ENCODE measurements around the gene FBXL16. TPM values are rescaled to one million over a fixed set of nuclear protein-coding genes. Genes with fewer than 3 reads are reported as not detected.
A peak's percentile ranks its signal among the peaks of the same experiment; 100 is the strongest.

The FBXL16 gene
- total and polyA plus RNA-seq, 2 donors (not counting 1 experiment from before 2014, with no cell fraction given), result 0.07 TPM; not detected in 1

DNA sequence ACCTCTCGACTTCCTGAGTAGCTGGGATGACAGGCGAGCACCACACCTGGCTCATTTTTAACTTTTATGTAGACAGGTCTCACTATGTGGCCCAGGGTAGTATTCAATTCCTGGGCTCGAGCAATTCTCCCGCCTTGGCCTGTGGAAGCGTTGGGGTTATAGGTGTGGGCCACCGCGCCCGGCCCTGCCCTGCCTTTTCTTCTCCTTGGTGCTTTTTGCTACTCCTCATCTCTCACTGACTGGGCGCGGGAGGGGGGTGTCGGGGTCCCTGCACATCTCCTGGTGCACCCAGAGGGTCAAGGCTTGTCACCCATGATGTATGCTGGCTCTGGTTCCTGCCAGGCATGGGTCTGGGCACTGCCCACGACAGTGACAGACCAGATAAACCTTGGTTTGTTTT is 61.0 kb downstream of the FBXL16 start:
- no peak for DNase-seq (ENCODE audit: low read depth in 2 of 2)
- Histone ChIP-seq H3K36me3 (ENCODE audit: control insufficient read depth, insufficient read depth, low read length) (no peaks in the 10 kb centered on the region), H3K27me3 (ENCODE audit: control insufficient read depth, insufficient read depth, low read length) (no peaks in the 10 kb centered on the region), H3K27ac (ENCODE audit: insufficient read depth, low read length) (no peak overlapping the region), H3K4me1 (ENCODE audit: control insufficient read depth, extremely low read depth, insufficient read depth, low read length) (peaks cover 10% of the 10 kb centered on the region), H3K9ac (ENCODE audit: insufficient read depth, low read length) (no peak overlapping the region), H3K4me2 (ENCODE audit: extremely low read depth, insufficient read depth, low read length) (no peak overlapping the region), H3K79me2 (ENCODE audit: control insufficient read depth, insufficient read depth, low read length) (peaks cover 6% of the 10 kb centered on the region), H3K9me3 (ENCODE audit: control insufficient read depth, insufficient read depth, low read depth, low read length) (no peaks in the 10 kb centered on the region), H3K4me3 (replicated peaks in 1 of 4; ENCODE audit: control extremely low read depth in 1 of 4, insufficient read depth in 1 of 4, low read depth in 3 of 4, low read length in 4 of 4) (no peak overlapping the region), H2AFZ (ENCODE audit: low read length) (no peak overlapping the region), H4K20me1 (ENCODE audit: control insufficient read depth, extremely low read depth, insufficient read depth, low read length) (no peaks in the 10 kb centered on the region)
- TF ChIP-seq EZH2 (IDR thresholded peaks at IDR 0.05; ENCODE audit: low read length, missing control alignments), result no peak
- TF ChIP-seq, protein P1, sequence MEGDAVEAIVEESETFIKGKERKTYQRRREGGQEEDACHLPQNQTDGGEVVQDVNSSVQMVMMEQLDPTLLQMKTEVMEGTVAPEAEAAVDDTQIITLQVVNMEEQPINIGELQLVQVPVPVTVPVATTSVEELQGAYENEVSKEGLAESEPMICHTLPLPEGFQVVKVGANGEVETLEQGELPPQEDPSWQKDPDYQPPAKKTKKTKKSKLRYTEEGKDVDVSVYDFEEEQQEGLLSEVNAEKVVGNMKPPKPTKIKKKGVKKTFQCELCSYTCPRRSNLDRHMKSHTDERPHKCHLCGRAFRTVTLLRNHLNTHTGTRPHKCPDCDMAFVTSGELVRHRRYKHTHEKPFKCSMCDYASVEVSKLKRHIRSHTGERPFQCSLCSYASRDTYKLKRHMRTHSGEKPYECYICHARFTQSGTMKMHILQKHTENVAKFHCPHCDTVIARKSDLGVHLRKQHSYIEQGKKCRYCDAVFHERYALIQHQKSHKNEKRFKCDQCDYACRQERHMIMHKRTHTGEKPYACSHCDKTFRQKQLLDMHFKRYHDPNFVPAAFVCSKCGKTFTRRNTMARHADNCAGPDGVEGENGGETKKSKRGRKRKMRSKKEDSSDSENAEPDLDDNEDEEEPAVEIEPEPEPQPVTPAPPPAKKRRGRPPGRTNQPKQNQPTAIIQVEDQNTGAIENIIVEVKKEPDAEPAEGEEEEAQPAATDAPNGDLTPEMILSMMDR (conservative IDR thresholded peaks at IDR 0.05 in 1 of 2, IDR thresholded peaks at IDR 0.05 in 1 of 2; ENCODE audit: low read depth in 1 of 2, low read length in 2 of 2), result no peak

DNA sequence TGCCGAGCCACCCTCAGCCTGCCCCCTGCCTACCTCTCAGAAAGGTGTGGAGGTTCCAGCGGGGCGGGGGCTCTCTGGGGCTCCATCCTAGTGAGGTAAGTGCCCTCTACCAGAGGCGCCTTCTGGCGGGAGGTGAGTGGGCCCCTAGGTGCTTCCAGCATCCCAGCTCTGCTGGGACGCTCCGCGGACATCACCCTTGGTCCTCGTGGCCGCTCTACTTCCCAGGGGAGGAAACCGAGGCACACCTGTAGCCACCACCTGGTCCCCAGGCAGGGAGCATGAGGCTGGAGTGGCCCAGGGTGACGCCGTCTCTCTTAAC is 62.6 kb downstream of the FBXL16 start:
- Histone ChIP-seq H3K36me3 (ENCODE audit: control insufficient read depth, insufficient read depth, low read length) (no peaks in the 10 kb centered on the region), H3K4me3 (replicated peaks in 1 of 4; ENCODE audit: control extremely low read depth in 1 of 4, insufficient read depth in 1 of 4, low read depth in 3 of 4, low read length in 4 of 4) (peak overlapping the region in 2 of 4 experiments; percentile 71 to 79), H3K4me1 (ENCODE audit: control insufficient read depth, extremely low read depth, insufficient read depth, low read length) (peaks cover 6% of the 10 kb centered on the region), H3K27me3 (ENCODE audit: control insufficient read depth, insufficient read depth, low read length) (no peaks in the 10 kb centered on the region), H3K79me2 (ENCODE audit: control insufficient read depth, insufficient read depth, low read length) (no peaks in the 10 kb centered on the region), H3K27ac (ENCODE audit: insufficient read depth, low read length) (no peak overlapping the region), H2AFZ (ENCODE audit: low read length) (no peak overlapping the region), H3K9ac (ENCODE audit: insufficient read depth, low read length) (no peak overlapping the region), H4K20me1 (ENCODE audit: control insufficient read depth, extremely low read depth, insufficient read depth, low read length) (no peaks in the 10 kb centered on the region), H3K4me2 (ENCODE audit: extremely low read depth, insufficient read depth, low read length) (peak overlapping the region; percentile 80), H3K9me3 (ENCODE audit: control insufficient read depth, insufficient read depth, low read depth, low read length) (no peaks in the 10 kb centered on the region)
- DNase-seq (ENCODE audit: low read depth in 2 of 2), result no peak
- no peak for TF ChIP-seq EZH2 (IDR thresholded peaks at IDR 0.05; ENCODE audit: low read length, missing control alignments)
- TF ChIP-seq, protein P1 (conservative IDR thresholded peaks at IDR 0.05 in 1 of 2, IDR thresholded peaks at IDR 0.05 in 1 of 2; ENCODE audit: low read depth in 1 of 2, low read length in 2 of 2), result no peak

Other genes starting within 250 kb of the FBXL16 start
- gene CAPN15, start 178.1 kb downstream of the FBXL16 start, total RNA-seq, result 16.4 and 21.3 TPM in 2 replicates
- 4.1 and 7.8 TPM in 2 replicates for gene CAPN15, start 178.1 kb downstream of the FBXL16 start, polyA plus RNA-seq
- not detected in 2 replicates for gene PRR35, start 145.4 kb downstream of the FBXL16 start, total RNA-seq
- gene PRR35, start 145.4 kb downstream of the FBXL16 start, polyA plus RNA-seq, result not detected in 2 replicates
- 2.1 and 3.3 TPM in 2 replicates for gene NHLRC4, start 138.8 kb downstream of the FBXL16 start, total RNA-seq
- gene NHLRC4, start 138.8 kb downstream of the FBXL16 start, polyA plus RNA-seq, result 0.34 and 0.66 TPM in 2 replicates
- 20.5 and 22.3 TPM in 2 replicates for gene PIGQ, start 135.8 kb downstream of the FBXL16 start, total RNA-seq
- 11.2 and 13.0 TPM in 2 replicates for gene PIGQ, start 135.8 kb downstream of the FBXL16 start, polyA plus RNA-seq
- 9.8 and 11.6 TPM in 2 replicates for gene RAB40C, start 115.7 kb downstream of the FBXL16 start, total RNA-seq
- 3.2 and 3.7 TPM in 2 replicates for gene RAB40C, start 115.7 kb downstream of the FBXL16 start, polyA plus RNA-seq
- gene WFIKKN1, start 74.8 kb downstream of the FBXL16 start, total RNA-seq, result under 0.01 and 0.17 TPM in 2 replicates
- gene WFIKKN1, start 74.8 kb downstream of the FBXL16 start, polyA plus RNA-seq, result not detected in 2 replicates
- 71.7 and 75.2 TPM in 2 replicates for gene METTL26, start 69.5 kb downstream of the FBXL16 start, total RNA-seq
- 39.2 and 49.7 TPM in 2 replicates for gene METTL26, start 69.5 kb downstream of the FBXL16 start, polyA plus RNA-seq
- gene MCRIP2, start 64.0 kb downstream of the FBXL16 start, total RNA-seq, result 18.0 and 21.8 TPM in 2 replicates
- 2.8 and 3.4 TPM in 2 replicates for gene MCRIP2, start 64.0 kb downstream of the FBXL16 start, polyA plus RNA-seq
- 4.6 and 4.8 TPM in 2 replicates for gene WDR90, start 56.4 kb downstream of the FBXL16 start, total RNA-seq
- 2.9 and 4.4 TPM in 2 replicates for gene WDR90, start 56.4 kb downstream of the FBXL16 start, polyA plus RNA-seq
- gene RHOT2, start 37.7 kb downstream of the FBXL16 start, total RNA-seq, result 27.7 and 29.6 TPM in 2 replicates
- gene RHOT2, start 37.7 kb downstream of the FBXL16 start, polyA plus RNA-seq, result 35.4 and 39.7 TPM in 2 replicates
- gene RHBDL1, start 30.1 kb downstream of the FBXL16 start, total RNA-seq, result 2.6 and 7.1 TPM in 2 replicates
- gene RHBDL1, start 30.1 kb downstream of the FBXL16 start, polyA plus RNA-seq, result 0.76 and 1.4 TPM in 2 replicates
- 114 and 133 TPM in 2 replicates for gene STUB1, start 25.4 kb downstream of the FBXL16 start, total RNA-seq
- gene STUB1, start 25.4 kb downstream of the FBXL16 start, polyA plus RNA-seq, result 94.6 and 146 TPM in 2 replicates
- 19.8 and 23.8 TPM in 2 replicates for gene JMJD8, start 21.5 kb downstream of the FBXL16 start, total RNA-seq
- gene JMJD8, start 21.5 kb downstream of the FBXL16 start, polyA plus RNA-seq, result 31.5 and 37.8 TPM in 2 replicates
- 5.6 and 6.1 TPM in 2 replicates for gene WDR24, start 15.4 kb downstream of the FBXL16 start, total RNA-seq
- gene WDR24, start 15.4 kb downstream of the FBXL16 start, polyA plus RNA-seq, result 2.1 and 3.5 TPM in 2 replicates
- gene METRN, start 9.3 kb upstream of the FBXL16 start, total RNA-seq, result 35.3 and 37.5 TPM in 2 replicates
- 5.3 and 6.1 TPM in 2 replicates for gene METRN, start 9.3 kb upstream of the FBXL16 start, polyA plus RNA-seq
- gene ANTKMT, start 15.3 kb upstream of the FBXL16 start, total RNA-seq, result 24.9 and 31.5 TPM in 2 replicates
- 4.5 and 6.1 TPM in 2 replicates for gene ANTKMT, start 15.3 kb upstream of the FBXL16 start, polyA plus RNA-seq
- 1.0 and 1.8 TPM in 2 replicates for gene CCDC78, start 20.6 kb upstream of the FBXL16 start, total RNA-seq
- 0.50 and 0.64 TPM in 2 replicates for gene CCDC78, start 20.6 kb upstream of the FBXL16 start, polyA plus RNA-seq
- 14.1 and 16.3 TPM in 2 replicates for gene HAGHL, start 21.3 kb upstream of the FBXL16 start, total RNA-seq
- gene HAGHL, start 21.3 kb upstream of the FBXL16 start, polyA plus RNA-seq, result 3.1 and 3.7 TPM in 2 replicates
- gene CIAO3, start 35.2 kb upstream of the FBXL16 start, total RNA-seq, result 31.0 and 38.0 TPM in 2 replicates
- 9.3 and 14.2 TPM in 2 replicates for gene CIAO3, start 35.2 kb upstream of the FBXL16 start, polyA plus RNA-seq
- gene MSLN, start 54.9 kb upstream of the FBXL16 start, total RNA-seq, result not detected in 2 replicates
- not detected in 2 replicates for gene MSLN, start 54.9 kb upstream of the FBXL16 start, polyA plus RNA-seq
- 15.9 and 16.2 TPM in 2 replicates for gene RPUSD1, start 82.6 kb upstream of the FBXL16 start, total RNA-seq
- 8.2 and 10.3 TPM in 2 replicates for gene RPUSD1, start 82.6 kb upstream of the FBXL16 start, polyA plus RNA-seq
- 1.3 and 4.3 TPM in 2 replicates for gene CHTF18, start 82.8 kb upstream of the FBXL16 start, total RNA-seq
- gene CHTF18, start 82.8 kb upstream of the FBXL16 start, polyA plus RNA-seq, result 1.1 and 5.7 TPM in 2 replicates
- not detected in 2 replicates for gene GNG13, start 94.9 kb upstream of the FBXL16 start, total RNA-seq
- gene GNG13, start 94.9 kb upstream of the FBXL16 start, polyA plus RNA-seq, result not detected in 2 replicates